ENCODE data around the gene AGT.

DNA sequence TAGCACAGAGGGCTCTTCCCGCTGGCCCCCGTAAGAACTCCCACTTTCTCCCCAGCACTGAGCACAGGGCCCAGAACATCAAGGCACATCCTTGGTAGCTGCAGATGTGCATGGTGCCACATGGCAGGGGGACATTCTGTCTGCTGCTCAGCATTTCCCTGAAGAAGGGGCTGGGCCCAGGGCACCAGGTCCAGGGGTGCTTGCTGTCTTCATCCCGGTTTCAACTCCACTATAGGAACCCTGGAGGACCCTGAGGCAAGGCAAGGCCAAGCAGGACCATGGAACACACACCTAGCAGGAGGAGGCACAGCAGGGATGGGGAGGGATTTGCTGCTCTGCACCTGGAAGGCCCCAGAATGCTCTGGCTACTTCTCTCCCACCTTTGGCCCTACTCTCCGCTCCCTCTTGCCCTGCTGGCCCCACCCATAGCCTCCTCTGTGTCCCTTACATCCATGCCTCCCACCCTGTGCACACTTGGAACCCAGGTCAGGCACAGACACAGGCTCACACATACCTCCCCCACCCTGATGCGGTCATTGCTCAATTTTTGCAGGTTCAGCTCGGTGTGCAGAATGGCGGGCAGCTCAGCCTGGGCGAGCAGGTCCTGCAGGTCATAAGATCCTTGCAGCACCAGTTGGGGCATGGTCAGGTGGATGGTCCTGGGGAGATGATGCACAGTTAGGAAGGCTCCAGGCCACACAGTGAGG lies 10.1 kb downstream of the AGT start:
- TF ChIP-seq GATA2 (IDR thresholded peaks at IDR 0.05; ENCODE audit: low read depth, low read length) (no peak), GATA3 (IDR thresholded peaks at IDR 0.05; ENCODE audit: low read depth, low read length) (no peak)
